ENCODE measurements around the gene GDAP2.
"Not testable (repeated sequence)": the region's sequence is repeated elsewhere in the genome, so short reads cannot be mapped to it uniquely, and the experiment has no call there.

GDAP2 gene

GRCh38 chr1:117933769-117934168, 4.3 kb upstream of the GDAP2 start:
- H3K4me1 ChIP-seq (ENCODE audit: control insufficient read depth in 1 of 2, insufficient read depth in 1 of 2, low read depth in 1 of 2, low read length in 1 of 2), result peaks cover 15 to 20% of the 10 kb centered on the region in 2 experiments
- no peaks in the 10 kb centered on the region for H3K9me3 ChIP-seq
- H3K27me3 ChIP-seq, result no peaks in the 10 kb centered on the region
- no peaks in the 10 kb centered on the region for H3K36me3 ChIP-seq
- TF ChIP-seq CTCF (IDR thresholded peaks at IDR 0.05), result no peak
- no peak overlapping the region for H3K27ac ChIP-seq
- no peak overlapping the region for H3K4me3 ChIP-seq (ENCODE audit: low read depth in 1 of 2, low read length in 1 of 2)

GRCh38 chr1:117932576-117932975, 3.2 kb upstream of the GDAP2 start:
- Histone ChIP-seq H3K4me1 (ENCODE audit: control insufficient read depth in 1 of 2, insufficient read depth in 1 of 2, low read depth in 1 of 2, low read length in 1 of 2) (peaks cover 26 to 32% of the 10 kb centered on the region in 2 experiments), H3K36me3 (no peaks in the 10 kb centered on the region), H3K9me3 (no peaks in the 10 kb centered on the region), H3K27ac (no peak overlapping the region), H3K27me3 (no peaks in the 10 kb centered on the region), H3K4me3 (ENCODE audit: low read depth in 1 of 2, low read length in 1 of 2) (no peak overlapping the region)
- no peak for TF ChIP-seq CTCF (IDR thresholded peaks at IDR 0.05)

DNA sequence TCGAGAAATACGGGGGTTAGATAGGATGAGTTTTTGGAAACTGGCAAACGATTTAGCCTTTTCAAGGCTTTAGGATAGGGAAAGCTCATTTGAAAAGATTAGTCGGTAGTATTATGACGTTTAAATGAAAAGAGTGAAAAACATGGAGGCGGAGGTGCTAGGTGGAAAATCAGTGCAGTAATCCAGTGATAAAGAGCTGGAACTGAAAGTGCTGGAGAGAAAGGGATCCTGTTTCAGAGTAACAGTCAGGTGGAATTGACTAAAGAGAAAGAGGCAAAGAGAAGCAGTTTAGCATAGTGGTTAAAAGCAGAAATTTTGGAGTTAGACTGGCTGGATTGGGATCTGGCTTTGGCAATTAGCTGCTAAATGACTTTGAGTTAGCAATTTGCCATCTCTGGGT, 1.1 kb upstream of the GDAP2 start:
- H3K4me3 ChIP-seq (ENCODE audit: low read depth in 1 of 2, low read length in 1 of 2), result peak overlapping the region; percentile 85 to 95
- H3K9me3 ChIP-seq, result no peaks in the 10 kb centered on the region
- H3K27me3 ChIP-seq, result no peaks in the 10 kb centered on the region
- H3K27ac ChIP-seq, result no peak overlapping the region
- no peak for TF ChIP-seq CTCF (IDR thresholded peaks at IDR 0.05)
- peaks cover 30 to 45% of the 10 kb centered on the region in 2 experiments for H3K4me1 ChIP-seq (ENCODE audit: control insufficient read depth in 1 of 2, insufficient read depth in 1 of 2, low read depth in 1 of 2, low read length in 1 of 2)
- H3K36me3 ChIP-seq, result no peaks in the 10 kb centered on the region

DNA sequence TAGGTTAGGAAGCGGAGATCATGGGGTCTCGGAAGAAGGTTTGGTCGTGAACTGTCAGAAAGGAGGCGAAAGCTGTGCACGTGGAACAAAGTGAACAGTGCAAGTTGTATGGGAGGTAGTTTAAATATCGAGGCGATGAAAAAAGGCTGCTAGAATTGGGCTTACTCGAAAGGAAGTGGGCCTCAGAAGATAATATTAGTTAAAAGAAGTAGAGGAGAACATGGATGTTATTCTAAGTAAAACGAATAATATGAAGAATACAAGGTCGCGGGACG, 689 bp upstream of the GDAP2 start:
- Histone ChIP-seq H3K9me3 (no peaks in the 10 kb centered on the region), H3K4me3 (ENCODE audit: low read depth in 1 of 2, low read length in 1 of 2) (peak overlapping the region; percentile 85 to 95), H3K27ac (peak overlapping the region; percentile 92), H3K4me1 (ENCODE audit: control insufficient read depth in 1 of 2, insufficient read depth in 1 of 2, low read depth in 1 of 2, low read length in 1 of 2) (peaks cover 31 to 49% of the 10 kb centered on the region in 2 experiments), H3K36me3 (no peaks in the 10 kb centered on the region), H3K27me3 (no peaks in the 10 kb centered on the region)
- no peak for TF ChIP-seq CTCF (IDR thresholded peaks at IDR 0.05)

GRCh38 chr1:117928881-117929342, 509 bp downstream of the GDAP2 start:
- no peaks in the 10 kb centered on the region for H3K27me3 ChIP-seq
- TF ChIP-seq CTCF (IDR thresholded peaks at IDR 0.05), result no peak
- peaks cover 31 to 50% of the 10 kb centered on the region in 2 experiments for H3K4me1 ChIP-seq (ENCODE audit: control insufficient read depth in 1 of 2, insufficient read depth in 1 of 2, low read depth in 1 of 2, low read length in 1 of 2)
- H3K4me3 ChIP-seq (ENCODE audit: low read depth in 1 of 2, low read length in 1 of 2), result peak overlapping the region; percentile 85 to 95
- H3K27ac ChIP-seq, result peak overlapping the region; percentile 92
- H3K9me3 ChIP-seq, result no peaks in the 10 kb centered on the region
- H3K36me3 ChIP-seq, result no peaks in the 10 kb centered on the region

DNA sequence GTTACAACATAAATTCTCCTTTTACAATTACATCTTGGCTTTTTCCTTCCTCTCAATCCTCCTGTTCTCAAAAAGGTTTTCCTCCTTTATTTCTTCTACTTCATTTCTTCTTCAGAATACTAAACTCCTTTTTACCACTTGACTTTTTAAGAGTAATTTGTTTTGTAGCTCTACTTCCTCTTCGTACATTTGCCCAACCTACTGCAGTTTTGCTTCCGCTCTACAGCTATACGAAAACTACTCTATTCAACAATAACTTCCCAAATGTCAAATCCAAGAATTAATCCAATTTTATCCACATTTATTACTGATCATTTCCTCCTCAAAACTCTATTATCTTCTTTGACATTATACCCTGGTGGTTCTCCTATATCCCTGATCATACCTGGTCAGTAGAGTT, 3.4 kb downstream of the GDAP2 start:
- Histone ChIP-seq H3K36me3 (no peaks in the 10 kb centered on the region), H3K27ac (peak overlapping the region; percentile 77), H3K9me3 (no peaks in the 10 kb centered on the region), H3K4me3 (ENCODE audit: low read depth in 1 of 2, low read length in 1 of 2) (no peak overlapping the region), H3K27me3 (no peaks in the 10 kb centered on the region), H3K4me1 (ENCODE audit: control insufficient read depth in 1 of 2, insufficient read depth in 1 of 2, low read depth in 1 of 2, low read length in 1 of 2) (peaks cover 31 to 50% of the 10 kb centered on the region in 2 experiments)
- no peak for TF ChIP-seq CTCF (IDR thresholded peaks at IDR 0.05)

DNA sequence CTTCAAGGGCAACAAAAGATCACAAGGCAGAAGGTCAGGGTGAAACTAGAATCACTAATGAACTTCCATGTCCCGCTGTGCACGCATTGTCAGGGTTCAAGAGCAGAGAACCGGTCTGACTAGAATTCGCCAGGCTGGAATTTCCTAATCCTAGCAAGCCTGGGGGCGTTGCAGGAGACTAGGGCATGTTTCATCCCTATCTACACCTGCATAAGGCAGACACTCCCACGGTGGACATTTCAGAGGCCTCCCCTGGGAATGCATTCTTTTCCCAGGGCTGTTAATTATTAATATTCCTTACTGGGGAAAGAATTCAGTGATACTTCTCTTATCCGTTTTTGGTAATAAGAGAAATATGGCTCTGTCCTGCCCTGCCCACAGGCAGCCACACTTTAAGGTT, 6.7 kb downstream of the GDAP2 start:
- peaks cover 5 to 19% of the 10 kb centered on the region in 2 experiments for H3K4me1 ChIP-seq (ENCODE audit: control insufficient read depth in 1 of 2, insufficient read depth in 1 of 2, low read depth in 1 of 2, low read length in 1 of 2)
- peaks cover 14% of the 10 kb centered on the region for H3K36me3 ChIP-seq
- not testable (repeated sequence) for H3K4me3 ChIP-seq (ENCODE audit: low read depth in 1 of 2, low read length in 1 of 2); H3K27ac ChIP-seq; H3K27me3 ChIP-seq; H3K9me3 ChIP-seq
